ENCODE results near the gene RAB43.
A peak's percentile ranks its signal among the peaks of the same experiment; 100 is the strongest.

RAB43 gene

GRCh38 chr3:129061888-129062834 is 59.4 kb downstream of the RAB43 start:
- no peak for DNase-seq (ENCODE audit: low read depth in 2 of 2)

- DNase-seq (ENCODE audit: low read depth in 2 of 2), result no peak
Measured at GRCh38 chr3:129061023-129061887, 60.3 kb downstream of the RAB43 start.

GRCh38 chr3:129060276-129061022 is 61.2 kb downstream of the RAB43 start, which contains the start of gene GP9:
Gene GP9, plus strand, starts transcription at chr3:129060779. Its CDS starts 961 bp downstream, at chr3:129061740.
- no peak for DNase-seq (ENCODE audit: low read depth in 2 of 2)

GRCh38 chr3:129059311-129059958 is 62.2 kb downstream of the RAB43 start:
- no peak for DNase-seq (ENCODE audit: low read depth in 2 of 2)

- no peak for DNase-seq (ENCODE audit: low read depth in 2 of 2)
Measured at GRCh38 chr3:129058441-129059200, 63.0 kb downstream of the RAB43 start.

GRCh38 chr3:129057249-129057648 is 64.4 kb downstream of the RAB43 start:
- DNase-seq (ENCODE audit: low read depth in 2 of 2), result no peak

- DNase-seq (ENCODE audit: low read depth in 2 of 2), result no peak
Measured at GRCh38 chr3:129056451-129057173, 65.0 kb downstream of the RAB43 start.

GRCh38 chr3:129054605-129055104 is 66.9 kb downstream of the RAB43 start:
- DNase-seq (ENCODE audit: low read depth in 2 of 2), result no peak

- DNase-seq (ENCODE audit: low read depth in 2 of 2), result no peak
Measured at GRCh38 chr3:129052675-129053074, 68.9 kb downstream of the RAB43 start.

- no peak for DNase-seq (ENCODE audit: low read depth in 2 of 2)
Measured at GRCh38 chr3:129051871-129052340, 69.7 kb downstream of the RAB43 start.

GRCh38 chr3:129050556-129051295 is 70.9 kb downstream of the RAB43 start:
- no peak for DNase-seq (ENCODE audit: low read depth in 2 of 2)

- DNase-seq (ENCODE audit: low read depth in 2 of 2), result no peak
Measured at GRCh38 chr3:129047553-129047839, 74.1 kb downstream of the RAB43 start.

- no peak for DNase-seq (ENCODE audit: low read depth in 2 of 2)
Measured at GRCh38 chr3:129046732-129047552, 74.7 kb downstream of the RAB43 start.

- DNase-seq (ENCODE audit: low read depth in 2 of 2), result peak in 1 of 2 donors; percentile 12
Measured at GRCh38 chr3:129046037-129046731, 75.4 kb downstream of the RAB43 start.

GRCh38 chr3:129045675-129046036 is 75.9 kb downstream of the RAB43 start:
- DNase-seq (ENCODE audit: low read depth in 2 of 2), result peak in 1 of 2 donors; percentile 23

- no peak for DNase-seq (ENCODE audit: low read depth in 2 of 2)
Measured at GRCh38 chr3:129040579-129041300, 80.9 kb downstream of the RAB43 start.

GRCh38 chr3:129040039-129040336 is 81.6 kb downstream of the RAB43 start:
- DNase-seq (ENCODE audit: low read depth in 2 of 2), result no peak

All from stimulated activated CD8-positive, alpha-beta memory T cell treated with anti-CD3 and anti-CD28 coated beads, Interleukin-15, amount 100 ng/mL, for 4 hours (primary cell).